Kidney (tissue), 14 donors: Measurements from ENCODE around the gene C12orf56. TPM values are rescaled to one million over a fixed set of nuclear protein-coding genes. Genes with fewer than 3 reads are reported as not detected.

Source experiments
- DNase-seq, 5 donors: peaks; one replicate each; pipeline ENCODE4 v3.0.0-alpha.2; 2013 to 2020
- FAIRE-seq: peaks from 2 replicates; lab custom pipeline; 2012; peaks lifted over from hg19 to GRCh38; lab: Jason Lieb, UNC
- H3K27ac ChIP-seq, 2 donors: one replicate each; pipeline ENCODE4 v1.7.0; 2013; ENCODE audit warnings: low read depth in 2 of 2, low read length in 2 of 2, inconsistent platforms in 1 of 2
- H3K27me3 ChIP-seq: one replicate; pipeline ENCODE4 v1.7.1; 2013; ENCODE audit warnings: low read length, inconsistent platforms; ENCODE audit not compliant: control insufficient read depth, insufficient read depth
- H3K36me3 ChIP-seq, 3 donors: one replicate each; pipeline versions ENCODE4 v1.7.0 to v1.7.1; 2013; ENCODE audit warnings: low read length in 3 of 3, control low read depth in 1 of 3, inconsistent platforms in 1 of 3; ENCODE audit not compliant: insufficient read depth in 3 of 3, control insufficient read depth in 2 of 3
- H3K4me1 ChIP-seq, 3 donors: one replicate each; pipeline versions ENCODE4 v1.7.0 to v1.7.1; 2013; ENCODE audit warnings: low read length in 3 of 3, inconsistent platforms in 1 of 3, low read depth in 1 of 3; ENCODE audit not compliant: control insufficient read depth in 2 of 3, insufficient read depth in 2 of 3
- H3K4me3 ChIP-seq, 3 donors: one replicate each; pipeline versions ENCODE4 v1.7.0 to v1.8.1; 2013; ENCODE audit warnings: low read length in 3 of 3, control low read depth in 1 of 3, inconsistent platforms in 1 of 3
- H3K9ac ChIP-seq, 3 donors: one replicate each; pipeline versions ENCODE4 v1.7.0 to v1.7.1; 2013; ENCODE audit warnings: low read length in 3 of 3, control low read depth in 1 of 3, inconsistent platforms in 1 of 3
- H3K9me3 ChIP-seq, 3 donors: one replicate each; pipeline versions ENCODE4 v1.7.0 to v1.7.1; 2013; ENCODE audit warnings: low read length in 3 of 3, control low read depth in 1 of 3, inconsistent platforms in 1 of 3; ENCODE audit not compliant: control insufficient read depth in 2 of 3, insufficient read depth in 1 of 3
- CTCF ChIP-seq: IDR thresholded peaks from 3 replicates; pipeline ENCODE4 v1.5.1; 2012; ENCODE audit warnings: mild to moderate bottlenecking, moderate library complexity, borderline replicate concordance; ENCODE audit not compliant: insufficient read depth; ENCODE audit errors: extremely low read depth
- intact Hi-C: fragments of 100-400 bp; cut with DNase I; formaldehyde crosslinking; loops from one replicate; pipeline ENCODE4 v1.11.1; 2022
- polyA plus RNA-seq: library from polyadenylated mRNA; stranded (reverse); fragments of 350-450 nt; fragmentation: Illumina TruSeq; extraction: RNeasy Lipid Tissue Mini Kit (QIAGEN cat#74804); gene quantifications from one replicate; pipeline ENCODE4 v1.2.3, GENCODE V29; 2014; ENCODE audit warnings: low read depth, low replicate concordance; ENCODE audit not compliant: insufficient read depth
- total RNA-seq: library from RNA; stranded (reverse); fragmentation: NEBNext Ultra II Directional; extraction: Animal tissue kit (Norgen Biotek cat#: 25700); gene quantifications from one replicate; pipeline ENCODE4 v1.2.1, GENCODE V29; 2021
- donor health status: control.
- donor health status: control.
- donor health status: control.
- donor health status: control.
- donor health status: control.
- donor health status: DM: yes; HTN: yes; CAD: no.
- donor health status: Normal renal cell carcinoma (clear cell type).

Gene C12orf56
- total and polyA plus RNA-seq, 2 donors from 2014 or later = 1.5 to 5.2 TPM

- FAIRE-seq = no peak
- intact Hi-C loops = no loop called here
- H3K27ac ChIP-seq = no peak overlapping the region
Observed at GRCh38 chr12:64419696-64420095, 29.1 kb upstream of the C12orf56 start.

GRCh38 chr12:64418209-64418608 lies 27.7 kb upstream of the C12orf56 start:
- H3K4me1 ChIP-seq = no peaks in the 10 kb centered on the region
- H3K4me3 ChIP-seq = no peak overlapping the region
- no peaks in the 10 kb centered on the region for H3K9me3 ChIP-seq
- no peak for DNase-seq
- peaks cover 3 to 48% (median 20%) of the 10 kb centered on the region in 3 donors for H3K36me3 ChIP-seq
- no peak overlapping the region for H3K27ac ChIP-seq
- no peak for FAIRE-seq
- no peaks in the 10 kb centered on the region for H3K27me3 ChIP-seq
- H3K9ac ChIP-seq = no peak overlapping the region
- intact Hi-C loops = no loop called here
- no peak for TF ChIP-seq CTCF

More at GRCh38 chr12:64419696-64420095, 29.1 kb upstream of the C12orf56 start:
- no peak for DNase-seq
- no peaks in the 10 kb centered on the region for H3K9me3 ChIP-seq
- H3K9ac ChIP-seq = no peak overlapping the region
- peaks cover 3 to 50% (median 20%) of the 10 kb centered on the region in 3 donors for H3K36me3 ChIP-seq
- no peak for TF ChIP-seq CTCF
- H3K4me1 ChIP-seq = no peaks in the 10 kb centered on the region
- no peak overlapping the region for H3K4me3 ChIP-seq
- H3K27me3 ChIP-seq = no peaks in the 10 kb centered on the region

GRCh38 chr12:64413884-64414283 lies 23.3 kb upstream of the C12orf56 start:
- Histone ChIP-seq H3K9ac (no peak overlapping the region), H3K4me1 (no peaks in the 10 kb centered on the region), H3K9me3 (no peaks in the 10 kb centered on the region), H3K36me3 (peaks cover 0 to 50% (median 25%) of the 10 kb centered on the region in 3 donors), H3K27me3 (no peaks in the 10 kb centered on the region), H3K4me3 (no peak overlapping the region), H3K27ac (no peak overlapping the region)
- intact Hi-C loops = no loop called here
- DNase-seq (no peak), FAIRE-seq (no peak)
- no peak for TF ChIP-seq CTCF

- peaks cover 0 to 44% (median 23%) of the 10 kb centered on the region in 3 donors for H3K36me3 ChIP-seq
- DNase-seq = no peak
- no peak overlapping the region for H3K9ac ChIP-seq
- H3K4me1 ChIP-seq = no peaks in the 10 kb centered on the region
- H3K4me3 ChIP-seq = no peak overlapping the region
- no peaks in the 10 kb centered on the region for H3K27me3 ChIP-seq
- no peaks in the 10 kb centered on the region for H3K9me3 ChIP-seq
- no peak overlapping the region for H3K27ac ChIP-seq
- no peak for FAIRE-seq
- TF ChIP-seq CTCF = no peak
- intact Hi-C loops = no loop called here
Observed at GRCh38 chr12:64412459-64412858, 21.9 kb upstream of the C12orf56 start.
